Measurements from ENCODE around the gene NFIA.

The NFIA gene

GRCh38 chr1:61098333-61098732 lies 16.0 kb downstream of the NFIA start:
- H3K9me3 Mint-ChIP-seq (ENCODE audit: low read depth): no peaks in the 10 kb centered on the region
- no peak overlapping the region for H3K27ac Mint-ChIP-seq
- peaks cover 2% of the 10 kb centered on the region for H3K27me3 Mint-ChIP-seq

DNA sequence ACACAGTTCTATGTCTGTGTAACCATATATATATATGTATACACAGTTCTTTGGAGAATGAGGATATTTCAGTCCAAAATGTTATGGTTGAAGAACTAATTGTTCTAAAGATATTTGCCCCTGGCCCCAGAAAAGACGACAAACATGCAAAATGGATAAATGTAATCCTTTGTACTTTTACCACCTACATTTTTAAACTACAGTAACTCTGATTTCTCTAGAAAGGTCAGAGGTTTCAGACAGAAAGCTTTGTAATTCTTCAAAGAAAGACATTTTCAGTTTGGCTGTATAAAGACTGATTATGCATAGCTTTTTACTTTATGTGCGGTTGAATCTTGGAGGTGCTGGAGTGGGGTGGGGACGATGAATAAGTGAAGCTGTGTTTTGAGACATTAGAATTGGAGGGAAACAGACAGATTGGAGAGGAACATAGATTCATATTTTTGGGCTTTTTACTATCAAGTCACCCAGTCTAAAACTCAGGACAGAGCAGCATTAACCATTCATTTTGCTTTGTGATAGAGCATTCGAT lies 16.6 kb downstream of the NFIA start:
- H3K4me3 Mint-ChIP-seq: no peak overlapping the region
- H3K27me3 Mint-ChIP-seq: no peaks in the 10 kb centered on the region
- peaks cover 3% of the 10 kb centered on the region for H3K36me3 Mint-ChIP-seq
- H3K4me1 Mint-ChIP-seq (ENCODE audit: low read depth): peaks cover 5% of the 10 kb centered on the region
- H3K9me3 Mint-ChIP-seq (ENCODE audit: low read depth): no peaks in the 10 kb centered on the region
- no peak overlapping the region for H3K27ac Mint-ChIP-seq

More at GRCh38 chr1:61098333-61098732, 16.0 kb downstream of the NFIA start:
- Mint-ChIP-seq H3K36me3 (peaks cover 3% of the 10 kb centered on the region), H3K4me1 (ENCODE audit: low read depth) (peaks cover 5% of the 10 kb centered on the region), H3K4me3 (no peak overlapping the region)

DNA sequence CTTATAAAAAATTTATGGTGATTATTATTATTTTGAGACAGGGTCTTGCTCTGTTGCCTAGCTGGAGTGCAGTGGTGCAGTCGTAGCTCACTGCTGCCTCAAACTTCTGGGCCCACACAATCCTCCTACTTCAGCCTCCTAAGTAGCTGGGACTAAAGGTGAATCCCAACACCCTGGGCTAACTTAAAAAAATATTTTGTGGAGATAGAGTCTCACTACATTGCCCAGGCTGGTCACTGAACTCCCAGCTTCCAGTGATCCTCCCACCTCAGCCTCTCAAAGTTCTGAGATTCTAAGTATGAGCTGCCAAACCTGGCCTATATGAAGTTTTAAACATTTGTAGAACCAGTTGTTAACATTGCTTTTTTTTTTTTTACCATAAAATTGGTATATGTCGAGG lies 18.2 kb downstream of the NFIA start:
- peaks cover 3% of the 10 kb centered on the region for H3K36me3 Mint-ChIP-seq
- H3K27ac Mint-ChIP-seq: no peak overlapping the region
- H3K27me3 Mint-ChIP-seq: no peaks in the 10 kb centered on the region
- H3K4me3 Mint-ChIP-seq: no peak overlapping the region
- H3K9me3 Mint-ChIP-seq (ENCODE audit: low read depth): no peaks in the 10 kb centered on the region
- peaks cover 5% of the 10 kb centered on the region for H3K4me1 Mint-ChIP-seq (ENCODE audit: low read depth)

- no peak overlapping the region for H3K27ac Mint-ChIP-seq
- peaks cover 5% of the 10 kb centered on the region for H3K4me1 Mint-ChIP-seq (ENCODE audit: low read depth)
Measured at GRCh38 chr1:61101536-61101935, 19.2 kb downstream of the NFIA start.

DNA sequence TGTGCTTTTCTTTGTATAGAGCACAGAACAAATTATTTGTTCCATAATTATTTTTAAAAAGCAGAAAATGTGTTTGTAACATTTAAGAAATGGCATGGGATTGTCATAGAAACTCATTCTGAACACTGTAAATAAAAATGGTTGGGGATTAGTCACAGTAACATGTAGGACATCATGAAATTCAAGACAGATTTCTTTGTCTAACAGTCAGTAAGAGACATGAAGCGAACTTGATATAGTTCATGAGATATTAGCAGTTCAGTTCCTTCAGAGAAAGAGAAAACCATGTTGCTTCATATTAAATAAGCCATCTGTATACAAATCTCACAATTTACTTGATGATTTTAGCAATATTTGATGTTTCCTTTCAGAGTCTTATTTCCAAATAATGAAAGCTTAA lies 19.7 kb downstream of the NFIA start:
- H3K4me3 Mint-ChIP-seq: no peak overlapping the region
- H3K27me3 Mint-ChIP-seq: no peaks in the 10 kb centered on the region
- peaks cover 3% of the 10 kb centered on the region for H3K36me3 Mint-ChIP-seq
- no peak overlapping the region for H3K27ac Mint-ChIP-seq
- H3K4me1 Mint-ChIP-seq (ENCODE audit: low read depth): peaks cover 5% of the 10 kb centered on the region
- H3K9me3 Mint-ChIP-seq (ENCODE audit: low read depth): no peaks in the 10 kb centered on the region

More at GRCh38 chr1:61101536-61101935, 19.2 kb downstream of the NFIA start:
- no peaks in the 10 kb centered on the region for H3K9me3 Mint-ChIP-seq (ENCODE audit: low read depth)
- H3K4me3 Mint-ChIP-seq: no peak overlapping the region
- H3K27me3 Mint-ChIP-seq: no peaks in the 10 kb centered on the region
- peaks cover 3% of the 10 kb centered on the region for H3K36me3 Mint-ChIP-seq

DNA sequence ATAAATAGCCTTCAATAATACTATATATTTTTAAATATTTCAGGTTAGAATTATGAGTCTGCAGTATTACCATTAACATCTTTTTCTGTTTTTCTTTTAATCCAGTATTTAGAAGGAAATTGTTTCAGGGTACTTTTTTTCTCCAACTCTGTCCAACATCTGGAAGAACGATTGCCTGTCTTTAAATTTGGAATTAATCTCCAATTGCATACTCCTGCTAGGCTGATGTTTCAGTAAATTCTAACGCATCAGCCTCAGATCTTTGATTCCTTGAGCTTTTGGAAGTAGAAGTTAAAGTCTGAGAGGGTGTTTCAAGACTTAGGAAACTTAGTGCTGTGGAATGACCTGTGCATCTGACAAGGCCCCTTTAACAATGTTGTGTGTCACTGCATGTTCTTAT lies 20.3 kb downstream of the NFIA start:
- Mint-ChIP-seq H3K27me3 (no peaks in the 10 kb centered on the region), H3K4me1 (ENCODE audit: low read depth) (peaks cover 2% of the 10 kb centered on the region), H3K27ac (no peak overlapping the region), H3K4me3 (no peak overlapping the region), H3K9me3 (ENCODE audit: low read depth) (no peaks in the 10 kb centered on the region), H3K36me3 (peaks cover 3% of the 10 kb centered on the region)

- no peaks in the 10 kb centered on the region for H3K9me3 Mint-ChIP-seq (ENCODE audit: low read depth)
- H3K36me3 Mint-ChIP-seq: peaks cover 5% of the 10 kb centered on the region
- H3K4me3 Mint-ChIP-seq: no peak overlapping the region
- no peak overlapping the region for H3K27ac Mint-ChIP-seq
- H3K27me3 Mint-ChIP-seq: no peaks in the 10 kb centered on the region
- H3K4me1 Mint-ChIP-seq (ENCODE audit: low read depth): no peaks in the 10 kb centered on the region
Measured at GRCh38 chr1:61104220-61104671, 21.9 kb downstream of the NFIA start.

DNA sequence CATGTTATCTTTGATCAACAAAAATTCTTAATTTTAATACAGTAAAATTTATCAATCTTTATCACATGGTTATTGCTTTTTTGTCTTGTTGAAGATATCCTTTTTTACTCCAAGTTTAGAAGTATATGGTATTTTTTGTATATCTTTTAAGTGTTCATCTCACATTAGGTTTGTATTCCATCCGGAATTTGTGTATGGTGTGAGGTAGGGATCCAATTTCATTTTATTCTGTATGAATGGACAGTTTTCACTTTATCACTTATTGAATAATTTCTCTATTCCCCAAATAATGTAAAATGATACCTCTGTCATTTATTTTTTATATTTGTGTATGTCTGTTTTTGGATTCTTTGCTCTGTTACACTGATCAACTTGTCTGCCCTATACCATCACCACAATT lies 25.3 kb downstream of the NFIA start:
- H3K27ac Mint-ChIP-seq: no peak overlapping the region
- H3K4me1 Mint-ChIP-seq (ENCODE audit: low read depth): peaks cover 3% of the 10 kb centered on the region
- no peaks in the 10 kb centered on the region for H3K9me3 Mint-ChIP-seq (ENCODE audit: low read depth)
- no peaks in the 10 kb centered on the region for H3K27me3 Mint-ChIP-seq
- H3K4me3 Mint-ChIP-seq: no peak overlapping the region
- H3K36me3 Mint-ChIP-seq: peaks cover 2% of the 10 kb centered on the region

- Mint-ChIP-seq H3K9me3 (ENCODE audit: low read depth) (no peaks in the 10 kb centered on the region), H3K4me1 (ENCODE audit: low read depth) (peaks cover 3% of the 10 kb centered on the region), H3K4me3 (no peak overlapping the region), H3K36me3 (peaks cover 7% of the 10 kb centered on the region), H3K27ac (no peak overlapping the region), H3K27me3 (no peaks in the 10 kb centered on the region)
Measured at GRCh38 chr1:61109158-61109557, 26.8 kb downstream of the NFIA start.

DNA sequence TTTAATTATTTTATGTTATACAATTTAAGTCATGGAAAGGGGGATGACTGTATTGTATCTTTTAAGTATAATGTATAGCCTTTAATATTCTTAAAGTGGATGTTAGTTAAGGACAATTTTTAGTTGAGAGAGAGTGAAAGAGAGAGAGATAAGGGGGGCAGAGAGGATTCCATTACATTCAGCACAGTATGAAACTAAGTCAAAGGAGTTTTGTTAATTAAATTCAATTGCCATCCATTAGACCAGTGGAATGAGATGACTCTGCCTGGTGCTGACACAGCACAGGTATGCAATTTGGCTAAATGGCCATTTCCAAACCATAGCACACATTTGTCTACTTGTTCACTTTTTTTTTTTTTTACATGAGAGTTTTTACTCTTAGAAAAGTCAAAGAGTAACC lies 27.5 kb downstream of the NFIA start:
- no peak overlapping the region for H3K4me3 Mint-ChIP-seq
- H3K4me1 Mint-ChIP-seq (ENCODE audit: low read depth): peaks cover 3% of the 10 kb centered on the region
- no peaks in the 10 kb centered on the region for H3K9me3 Mint-ChIP-seq (ENCODE audit: low read depth)
- H3K27me3 Mint-ChIP-seq: no peaks in the 10 kb centered on the region
- no peak overlapping the region for H3K27ac Mint-ChIP-seq
- peaks cover 7% of the 10 kb centered on the region for H3K36me3 Mint-ChIP-seq

- peaks cover 7% of the 10 kb centered on the region for H3K36me3 Mint-ChIP-seq
- H3K27me3 Mint-ChIP-seq: peaks cover 2% of the 10 kb centered on the region
- H3K27ac Mint-ChIP-seq: no peak overlapping the region
- no peaks in the 10 kb centered on the region for H3K9me3 Mint-ChIP-seq (ENCODE audit: low read depth)
- H3K4me1 Mint-ChIP-seq (ENCODE audit: low read depth): peaks cover 3% of the 10 kb centered on the region
- no peak overlapping the region for H3K4me3 Mint-ChIP-seq
Measured at GRCh38 chr1:61110554-61110953, 28.2 kb downstream of the NFIA start.

GRCh38 chr1:61111084-61112004 lies 29.0 kb downstream of the NFIA start:
- Mint-ChIP-seq H3K4me1 (ENCODE audit: low read depth) (peaks cover 3% of the 10 kb centered on the region), H3K9me3 (ENCODE audit: low read depth) (no peaks in the 10 kb centered on the region), H3K36me3 (peaks cover 7% of the 10 kb centered on the region), H3K4me3 (no peak overlapping the region), H3K27ac (no peak overlapping the region), H3K27me3 (peaks cover 2% of the 10 kb centered on the region)

DNA sequence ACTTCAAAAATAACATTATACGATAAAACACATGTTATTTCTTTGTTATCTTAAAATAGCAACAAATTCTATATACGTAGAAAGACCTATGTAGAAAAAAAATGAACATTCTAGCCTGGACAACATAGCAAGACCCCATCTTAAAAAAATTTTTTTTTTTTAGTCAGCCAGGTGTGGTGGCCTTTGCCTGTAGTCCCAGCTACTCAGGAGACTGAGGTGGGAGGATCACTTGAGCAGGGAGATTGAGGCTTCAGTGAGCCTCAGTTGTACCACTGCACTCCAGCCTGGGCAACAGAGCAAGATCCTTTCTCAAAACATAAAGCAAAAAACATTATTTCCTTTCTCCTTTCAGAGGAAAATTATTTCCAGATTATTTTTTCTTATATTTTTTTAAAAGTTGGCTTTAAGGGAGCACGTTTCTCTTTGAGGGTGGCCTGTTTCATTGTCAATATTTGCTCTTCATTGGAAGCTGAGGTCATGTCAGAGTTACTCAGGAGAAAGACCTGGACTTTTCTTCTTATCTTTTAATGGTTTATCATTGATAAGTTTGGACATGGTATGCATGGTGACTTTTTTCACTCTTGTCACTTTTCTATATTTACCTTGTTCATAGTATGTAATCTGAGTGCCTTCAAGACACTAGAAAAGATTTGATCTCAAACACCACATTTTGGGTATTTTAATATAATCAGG lies 32.0 kb downstream of the NFIA start:
- H3K27ac Mint-ChIP-seq: no peak overlapping the region
- H3K27me3 Mint-ChIP-seq: peaks cover 2% of the 10 kb centered on the region
- peaks cover 3% of the 10 kb centered on the region for H3K4me1 Mint-ChIP-seq (ENCODE audit: low read depth)
- H3K4me3 Mint-ChIP-seq: no peak overlapping the region
- H3K9me3 Mint-ChIP-seq (ENCODE audit: low read depth): no peaks in the 10 kb centered on the region
- H3K36me3 Mint-ChIP-seq: peaks cover 4% of the 10 kb centered on the region

- Mint-ChIP-seq H3K36me3 (peaks cover 4% of the 10 kb centered on the region), H3K27ac (no peak overlapping the region), H3K9me3 (ENCODE audit: low read depth) (no peaks in the 10 kb centered on the region), H3K27me3 (peaks cover 2% of the 10 kb centered on the region), H3K4me3 (no peak overlapping the region), H3K4me1 (ENCODE audit: low read depth) (peaks cover 3% of the 10 kb centered on the region)
Measured at GRCh38 chr1:61115436-61115835, 33.1 kb downstream of the NFIA start.

- Mint-ChIP-seq H3K4me1 (ENCODE audit: low read depth) (no peaks in the 10 kb centered on the region), H3K36me3 (peaks cover 4% of the 10 kb centered on the region), H3K9me3 (ENCODE audit: low read depth) (no peaks in the 10 kb centered on the region), H3K27ac (no peak overlapping the region), H3K27me3 (peaks cover 2% of the 10 kb centered on the region), H3K4me3 (no peak overlapping the region)
Measured at GRCh38 chr1:61116421-61116820, 34.1 kb downstream of the NFIA start.
